Measurements from ENCODE around the gene ELP2.
"Not testable (repeated sequence)": the region's sequence is repeated elsewhere in the genome, so short reads cannot be mapped to it uniquely, and the experiment has no call there.

Gene ELP2

DNA sequence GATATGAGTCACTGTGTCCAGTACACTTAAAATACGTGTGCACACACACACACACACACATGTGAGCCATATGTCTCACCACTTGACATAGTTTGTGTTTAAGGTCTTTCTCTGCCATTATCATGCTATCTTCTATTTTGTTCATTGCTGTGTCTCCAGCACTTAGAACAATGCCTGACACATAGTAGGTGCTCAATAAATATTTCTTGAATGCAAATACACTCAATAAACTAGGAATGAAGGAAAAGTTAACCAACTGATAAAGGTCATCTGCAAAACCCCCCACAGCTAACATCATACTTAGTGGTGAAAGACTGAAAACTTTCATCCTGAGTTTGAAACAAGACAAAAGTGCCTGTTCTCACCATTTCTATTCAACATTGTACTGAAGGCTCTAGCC lies 62.0 kb downstream of the ELP2 start:
- DNase-seq: no peak

DNA sequence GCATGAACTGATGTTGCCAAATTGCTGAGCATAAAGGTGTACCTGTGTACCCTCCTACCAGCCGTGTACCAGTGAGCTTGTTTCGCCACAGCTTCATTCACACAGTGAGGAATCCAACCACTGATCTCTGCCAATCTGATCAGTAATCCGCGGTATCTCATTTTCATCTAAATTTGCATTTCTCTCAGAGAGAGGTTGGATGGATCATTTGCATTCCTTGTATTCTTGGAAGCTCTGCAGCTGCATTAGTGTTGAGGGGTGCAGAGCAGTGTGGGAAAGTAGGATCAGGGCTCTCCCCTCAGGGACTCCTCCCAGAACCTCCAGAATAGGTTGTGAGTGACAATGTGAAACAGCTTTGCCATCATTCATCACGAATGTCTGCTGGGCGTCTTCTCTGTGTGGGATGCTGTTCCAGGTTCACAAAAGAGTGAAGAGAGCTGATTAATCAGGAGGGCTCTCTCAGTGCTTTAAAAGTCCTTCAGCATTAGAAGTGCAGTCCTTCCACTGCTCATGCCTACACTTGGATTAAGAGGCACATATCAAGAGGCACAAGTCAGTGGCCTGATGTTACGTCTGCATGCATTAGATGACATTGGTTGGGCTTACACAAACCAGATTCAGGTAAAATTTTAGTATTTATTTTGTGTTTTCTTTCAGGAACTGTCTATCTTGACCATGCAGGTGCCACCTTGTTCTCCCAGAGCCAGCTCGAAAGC lies 65.1 kb downstream of the ELP2 start:
- DNase-seq: no peak

GRCh38 chr18:36195427-36196122 lies 65.9 kb downstream of the ELP2 start:
- DNase-seq: no peak

GRCh38 chr18:36196238-36196995 lies 66.7 kb downstream of the ELP2 start:
- DNase-seq: no peak

GRCh38 chr18:36197511-36198166 lies 67.9 kb downstream of the ELP2 start:
- DNase-seq: no peak

DNA sequence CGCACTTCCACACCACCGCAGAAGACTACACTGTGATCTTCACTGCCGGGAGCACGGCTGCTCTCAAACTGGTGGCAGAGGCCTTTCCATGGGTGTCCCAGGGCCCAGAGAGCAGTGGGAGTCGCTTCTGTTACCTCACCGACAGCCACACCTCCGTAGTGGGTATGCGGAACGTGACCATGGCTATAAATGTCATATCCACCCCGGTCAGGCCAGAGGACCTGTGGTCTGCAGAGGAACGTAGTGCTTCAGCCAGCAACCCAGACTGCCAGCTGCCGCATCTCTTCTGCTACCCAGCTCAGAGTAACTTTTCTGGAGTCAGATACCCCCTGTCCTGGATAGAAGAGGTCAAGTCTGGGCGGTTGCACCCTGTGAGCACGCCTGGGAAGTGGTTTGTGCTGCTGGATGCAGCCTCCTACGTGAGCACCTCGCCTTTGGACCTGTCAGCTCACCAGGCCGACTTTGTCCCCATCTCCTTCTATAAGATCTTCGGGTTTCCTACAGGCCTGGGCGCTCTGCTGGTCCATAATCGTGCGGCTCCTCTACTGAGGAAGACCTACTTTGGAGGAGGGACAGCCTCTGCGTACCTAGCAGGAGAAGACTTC lies 70.1 kb downstream of the ELP2 start:
- no peak for DNase-seq

DNA sequence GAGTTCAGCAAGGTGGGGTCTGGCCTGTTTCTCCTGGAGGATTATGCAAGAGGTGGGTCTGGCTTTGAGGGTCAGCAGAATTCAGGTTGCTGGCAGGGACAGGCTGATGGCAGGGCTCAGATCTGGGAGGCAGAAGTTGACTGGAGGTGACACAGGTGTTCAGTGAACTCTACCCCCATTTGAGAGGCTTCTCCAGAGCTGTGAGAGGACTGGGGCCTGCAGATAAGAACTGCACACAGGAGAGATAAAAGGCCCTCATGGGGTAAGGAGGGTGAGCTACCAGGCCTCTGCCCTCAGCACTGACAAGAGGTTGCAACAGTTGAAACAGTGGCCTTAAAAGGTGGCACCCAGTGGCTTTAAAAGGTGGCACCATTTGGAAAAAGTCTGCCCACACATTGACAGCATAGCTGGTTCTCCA lies 70.7 kb downstream of the ELP2 start:
- DNase-seq: peak; percentile 72

DNA sequence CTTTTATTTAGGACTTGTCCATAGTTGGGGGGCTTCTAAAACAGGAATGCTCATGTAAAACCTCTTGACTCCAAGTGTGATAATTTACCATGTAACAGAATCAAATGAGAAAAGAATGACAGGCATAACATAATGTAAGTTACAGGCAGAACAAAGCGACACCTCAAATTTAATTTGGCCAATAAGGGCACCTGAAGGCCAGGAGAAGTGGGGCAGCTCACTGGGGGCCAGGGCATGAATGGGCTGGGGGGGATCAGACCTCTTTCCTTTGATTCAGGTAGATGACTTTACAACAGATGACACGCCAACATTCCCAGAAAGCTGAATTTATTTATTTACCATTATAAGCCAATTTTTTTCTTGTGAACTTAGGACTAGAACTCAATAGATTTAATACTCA lies 72.1 kb downstream of the ELP2 start:
- no peak for DNase-seq

DNA sequence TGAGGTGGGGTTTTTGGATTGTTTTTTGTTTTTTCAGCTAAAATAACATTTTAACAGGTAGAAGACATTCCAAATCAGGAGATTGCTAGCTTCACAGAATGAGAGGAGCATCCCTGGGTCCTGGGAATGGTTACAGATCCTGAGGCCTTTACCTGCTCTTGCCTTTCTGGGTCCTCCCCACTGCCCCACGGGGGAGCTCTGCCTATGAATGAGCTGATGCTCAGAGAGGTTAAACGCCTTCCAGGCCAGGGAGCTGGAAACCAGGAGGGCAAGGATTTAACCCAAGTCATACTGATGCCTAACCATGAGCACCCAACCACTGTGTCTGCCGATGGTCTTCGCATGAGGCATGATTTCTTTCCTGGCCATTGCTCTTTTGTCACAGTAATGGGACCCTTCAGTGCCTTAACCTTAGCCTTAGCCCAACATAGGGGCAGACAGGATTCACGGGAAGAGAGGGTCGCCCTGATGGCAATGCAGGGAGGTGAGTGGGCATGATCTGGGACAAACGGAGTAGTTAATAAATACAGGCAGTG lies 73.7 kb downstream of the ELP2 start:
- no peak for DNase-seq

GRCh38 chr18:36205166-36205565 lies 75.5 kb downstream of the ELP2 start:
- DNase-seq: no peak

GRCh38 chr18:36207303-36207702 lies 77.6 kb downstream of the ELP2 start:
- no peak for DNase-seq

GRCh38 chr18:36207969-36208368 lies 78.3 kb downstream of the ELP2 start:
- DNase-seq: not testable (repeated sequence)

DNA sequence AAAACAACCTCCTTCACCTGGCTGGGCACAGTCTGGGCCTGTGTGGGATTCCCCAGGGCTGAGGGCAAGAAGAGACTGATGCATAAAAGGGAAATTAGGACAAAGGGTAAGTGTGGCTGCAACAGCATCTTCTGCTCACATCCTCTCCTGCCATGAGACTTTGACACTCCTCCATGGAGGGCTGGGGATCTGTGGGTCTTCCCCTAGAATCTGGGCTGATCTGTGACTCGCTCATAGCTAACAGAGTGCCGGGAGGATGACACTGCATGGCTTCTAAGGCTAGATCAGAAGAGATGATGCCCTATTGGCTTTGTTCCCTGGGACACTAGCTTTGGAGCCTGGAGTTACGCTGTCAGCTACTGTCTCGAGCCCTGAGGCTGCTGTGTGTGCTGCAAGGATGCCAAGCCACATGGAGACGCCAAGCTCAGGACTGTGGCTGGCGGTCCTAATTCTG lies 81.9 kb downstream of the ELP2 start:
- no peak for DNase-seq

DNA sequence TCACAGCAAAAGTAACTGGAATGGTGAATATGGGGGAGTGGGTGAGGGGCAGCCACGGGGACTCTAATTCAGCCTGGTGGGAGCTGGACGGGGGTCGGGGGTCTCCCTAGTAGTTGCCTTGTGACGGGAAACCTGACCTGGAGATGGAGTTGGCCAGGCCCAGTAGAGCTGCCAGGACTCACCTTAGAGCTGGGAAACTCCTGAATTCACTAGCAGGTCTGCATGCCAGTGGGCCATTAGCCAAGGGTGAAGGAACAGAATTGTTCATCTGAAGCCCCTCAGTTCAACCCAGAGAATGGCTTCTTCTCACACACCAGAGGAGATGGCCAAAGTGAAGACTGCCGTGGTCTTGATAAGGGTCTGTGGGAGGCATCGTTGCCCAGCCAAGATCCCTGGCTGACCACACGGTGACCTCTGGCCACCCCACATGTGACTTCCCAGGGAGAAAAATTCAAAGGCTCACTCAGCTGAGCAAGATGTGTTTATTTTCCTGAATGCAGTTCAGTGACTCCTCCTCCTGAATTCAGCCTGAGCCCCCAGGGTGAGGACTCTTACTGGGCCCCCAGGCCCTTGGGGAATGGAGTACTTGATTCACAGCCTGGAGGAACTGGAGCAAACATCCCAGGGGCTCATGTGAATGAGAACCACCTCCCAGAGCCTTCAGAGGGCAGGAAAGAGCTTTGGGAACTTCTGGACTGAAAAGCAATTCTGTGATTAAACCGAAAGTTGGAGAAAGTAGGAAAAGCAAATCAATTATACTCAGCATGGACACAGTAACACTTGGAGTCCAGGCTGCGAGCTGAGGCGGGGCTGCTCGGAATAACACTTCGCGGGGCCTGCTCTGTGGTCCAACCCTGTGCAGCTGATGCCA lies 82.8 kb downstream of the ELP2 start:
- DNase-seq: no peak

DNA sequence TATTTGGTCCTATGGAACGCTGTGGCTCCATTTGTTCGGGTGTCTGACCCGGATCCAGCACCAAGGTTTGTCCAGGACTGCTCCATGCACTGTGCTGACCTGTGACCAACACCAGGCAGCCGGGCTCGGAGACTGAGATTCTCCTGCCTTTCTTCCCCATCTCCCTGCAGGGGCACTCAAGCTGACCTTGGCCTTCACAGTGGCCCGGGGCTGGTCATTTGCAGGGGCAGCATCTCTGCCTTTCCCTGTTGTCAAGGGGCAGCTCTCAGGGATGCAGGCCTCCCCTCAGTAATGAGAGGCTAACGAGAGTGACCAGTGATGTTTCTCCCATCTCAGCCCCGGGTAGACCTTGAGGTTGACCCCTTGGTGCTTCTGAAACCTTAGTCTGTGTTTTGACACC lies 85.1 kb downstream of the ELP2 start:
- DNase-seq: no peak

- DNase-seq: no peak
These were observed 85.9 kb downstream of the ELP2 start for GRCh38 chr18:36215577-36215976.

DNA sequence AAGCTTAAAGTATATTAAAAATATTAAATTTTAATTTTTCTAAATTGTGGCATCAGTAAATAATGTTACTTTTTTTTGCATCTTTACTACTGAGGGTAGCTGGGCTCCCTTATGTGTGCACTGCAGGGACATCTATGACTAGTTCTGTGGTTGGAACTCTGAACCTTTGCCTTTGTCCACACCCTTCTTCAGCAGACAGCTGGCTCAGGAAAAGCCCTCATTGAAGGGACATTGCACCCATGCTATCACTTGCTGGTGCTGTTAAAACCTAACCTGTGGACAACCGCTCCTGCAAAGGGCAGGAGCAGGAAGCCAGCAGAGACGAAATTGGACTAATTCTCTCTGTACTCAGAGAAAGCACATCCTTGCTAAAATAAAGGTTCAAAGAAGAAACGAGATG lies 87.6 kb downstream of the ELP2 start:
- DNase-seq: no peak

DNA sequence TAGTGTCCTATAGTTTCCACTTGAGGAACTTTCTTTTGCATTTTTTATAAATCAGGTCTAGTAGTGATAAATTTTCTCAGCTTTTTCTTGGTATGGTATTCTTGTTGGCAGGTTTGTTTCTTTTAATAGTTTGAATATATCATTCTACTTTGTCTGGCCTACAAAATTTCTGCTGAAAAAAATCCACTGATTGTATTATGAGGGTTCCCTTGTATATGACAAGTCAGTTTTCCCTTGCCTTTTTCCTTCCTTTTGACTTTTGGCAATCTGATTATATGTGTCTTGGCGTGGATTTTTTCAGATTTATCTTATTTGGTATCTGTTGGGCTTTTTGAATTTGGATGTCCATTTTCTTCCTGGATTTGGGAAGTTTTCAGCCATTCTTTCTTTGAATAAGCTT lies 99.5 kb downstream of the ELP2 start:
- DNase-seq: no peak

Measured in hematopoietic multipotent progenitor cell treated with erythropoietin and hydrocortisone succinate and interleukin-3 and kit ligand, for 6 days (in vitro differentiated cells).